Putamen (tissue), 1 donor: ENCODE data around the gene GABBR2.

Experiments used
- DNase-seq: peaks from one replicate; pipeline ENCODE4 v3.0.0-alpha.2; 2016; ENCODE audit warnings: low spot score

GABBR2 gene

GRCh38 chr9:98708933-98709911, at the start of gene GABBR2:
TSS of gene GABBR2 (minus strand) at chr9:98708935. CDS start at chr9:98708737, 198 bp downstream.
- DNase-seq, result peak; percentile 8

GRCh38 chr9:98755006-98755618, 46.4 kb upstream of the GABBR2 start:
- no peak for DNase-seq

GRCh38 chr9:98751210-98751609, 42.5 kb upstream of the GABBR2 start:
- no peak for DNase-seq

- DNase-seq, result no peak
These were observed 41.8 kb upstream of the GABBR2 start for GRCh38 chr9:98750364-98751060.

GRCh38 chr9:98747476-98747875, 38.7 kb upstream of the GABBR2 start:
- DNase-seq, result no peak

- no peak for DNase-seq
These were observed 36.7 kb upstream of the GABBR2 start for GRCh38 chr9:98745470-98745869.

- DNase-seq, result no peak
These were observed 35.3 kb upstream of the GABBR2 start for GRCh38 chr9:98743818-98744611.

GRCh38 chr9:98743329-98743728, 34.6 kb upstream of the GABBR2 start:
- DNase-seq, result no peak

- DNase-seq, result no peak
These were observed 33.9 kb upstream of the GABBR2 start for GRCh38 chr9:98742325-98743280.

- DNase-seq, result no peak
These were observed 31.6 kb upstream of the GABBR2 start for GRCh38 chr9:98740226-98740881.

- no peak for DNase-seq
These were observed 30.0 kb upstream of the GABBR2 start for GRCh38 chr9:98738741-98739140.

- DNase-seq, result no peak
These were observed 27.5 kb upstream of the GABBR2 start for GRCh38 chr9:98736226-98736625.

GRCh38 chr9:98732801-98733200, 24.1 kb upstream of the GABBR2 start:
- no peak for DNase-seq

GRCh38 chr9:98732091-98732490, 23.4 kb upstream of the GABBR2 start:
- DNase-seq, result no peak

GRCh38 chr9:98730871-98731270, 22.1 kb upstream of the GABBR2 start:
- DNase-seq, result no peak

- no peak for DNase-seq
These were observed 19.8 kb upstream of the GABBR2 start for GRCh38 chr9:98728500-98728899.

GRCh38 chr9:98727428-98727827, 18.7 kb upstream of the GABBR2 start:
- no peak for DNase-seq

- DNase-seq, result peak; percentile 8
These were observed 18.0 kb upstream of the GABBR2 start for GRCh38 chr9:98726735-98727134.

- no peak for DNase-seq
These were observed 16.2 kb upstream of the GABBR2 start for GRCh38 chr9:98724810-98725530.
